Endothelial cell (in vitro differentiated cells): ENCODE data around the gene ZBTB20. TPM values are rescaled to one million over a fixed set of nuclear protein-coding genes. Genes with fewer than 3 reads are reported as not detected.
A peak's percentile ranks its signal among the peaks of the same experiment; 100 is the strongest.

Experiments used
- DNase-seq: peaks from one replicate; pipeline ENCODE4 v3.0.0; 2021; ENCODE audit warnings: low spot score
- H3K27ac Mint-ChIP-seq: one replicate; pipeline ENCODE4 v1.8.0; 2021; ENCODE audit warnings: mixed read lengths, inconsistent platforms; ENCODE audit not compliant: unreplicated experiment
- H3K27me3 Mint-ChIP-seq: one replicate; pipeline ENCODE4 v1.8.0; 2021; ENCODE audit warnings: mild to moderate bottlenecking, moderate library complexity, mixed read lengths, inconsistent platforms; ENCODE audit not compliant: unreplicated experiment
- H3K36me3 Mint-ChIP-seq: one replicate; pipeline ENCODE4 v1.8.0; 2021; ENCODE audit warnings: mild to moderate bottlenecking, low read depth, mixed read lengths, inconsistent platforms; ENCODE audit not compliant: unreplicated experiment
- H3K4me1 Mint-ChIP-seq: one replicate; pipeline ENCODE4 v1.8.0; 2021; ENCODE audit warnings: mild to moderate bottlenecking, mixed read lengths, inconsistent platforms; ENCODE audit not compliant: unreplicated experiment
- H3K4me3 Mint-ChIP-seq: one replicate; pipeline ENCODE4 v1.8.0; 2021; ENCODE audit warnings: mild to moderate bottlenecking, mixed read lengths, inconsistent platforms; ENCODE audit not compliant: unreplicated experiment
- H3K9me3 Mint-ChIP-seq: one replicate; pipeline ENCODE4 v1.8.0; 2021; ENCODE audit warnings: mixed read lengths, inconsistent platforms; ENCODE audit not compliant: unreplicated experiment
- total RNA-seq: library from RNA; stranded (reverse); fragmentation: NEBNext Ultra II Directional; extraction: Animal tissue kit (Norgen Biotek cat#: 25700); gene quantifications from one replicate; pipeline ENCODE4 v1.2.1, GENCODE V29; 2021; ENCODE audit not compliant: unreplicated experiment
- TF ChIP-seq, protein P1 (sequence below): fragments of 200-600 bp; sonication (generic); IDR thresholded peaks from one replicate; pipeline ENCODE4 v1.5.0; 2021; ENCODE audit warnings: antibody characterized with exemption; ENCODE audit not compliant: unreplicated experiment

ZBTB20 gene
- total RNA-seq, 1 donor from 2014 or later = 4.2 TPM

DNA sequence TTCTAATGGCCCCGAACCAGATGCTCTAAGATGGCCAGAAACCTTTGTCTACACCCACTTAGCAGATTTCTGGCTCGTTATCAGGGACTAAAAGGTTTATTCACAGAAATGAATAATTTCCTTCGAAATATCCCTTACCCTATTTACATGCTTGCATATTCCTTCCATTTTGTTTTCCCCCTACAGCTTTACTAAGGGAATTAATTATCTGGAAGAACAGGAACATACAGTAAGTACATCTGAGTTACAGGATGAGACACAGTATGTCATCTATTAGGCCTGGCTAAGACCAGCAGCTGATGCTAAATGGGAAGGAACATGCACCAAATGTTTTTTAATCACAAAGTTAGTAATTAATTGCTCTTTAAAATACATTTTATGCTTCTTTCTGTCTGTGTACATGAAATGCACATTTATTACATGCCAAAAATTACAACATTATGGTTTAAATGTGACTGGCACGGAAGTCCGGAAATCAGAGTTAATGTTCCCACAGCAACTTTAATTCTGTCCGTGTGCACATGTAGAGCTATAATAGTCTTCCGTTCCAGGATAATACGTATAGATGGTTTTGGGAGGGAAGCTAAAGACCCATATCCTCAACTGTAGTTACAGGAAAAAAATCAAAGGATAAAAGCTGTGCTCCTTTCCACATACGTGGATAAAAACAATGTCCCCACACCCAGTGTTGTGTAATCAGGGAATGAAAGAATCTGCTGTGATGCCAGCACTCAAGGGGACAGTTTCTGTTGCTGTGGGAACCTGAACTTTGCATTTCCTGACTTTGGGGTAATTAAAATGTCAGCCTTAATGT, 771.3 kb downstream of the ZBTB20 start:
- H3K36me3 Mint-ChIP-seq = no peaks in the 10 kb centered on the region
- H3K4me1 Mint-ChIP-seq = no peaks in the 10 kb centered on the region
- H3K9me3 Mint-ChIP-seq = no peaks in the 10 kb centered on the region
- DNase-seq = no peak
- H3K4me3 Mint-ChIP-seq = no peak overlapping the region
- no peak overlapping the region for H3K27ac Mint-ChIP-seq
- no peaks in the 10 kb centered on the region for H3K27me3 Mint-ChIP-seq
- TF ChIP-seq, protein P1, sequence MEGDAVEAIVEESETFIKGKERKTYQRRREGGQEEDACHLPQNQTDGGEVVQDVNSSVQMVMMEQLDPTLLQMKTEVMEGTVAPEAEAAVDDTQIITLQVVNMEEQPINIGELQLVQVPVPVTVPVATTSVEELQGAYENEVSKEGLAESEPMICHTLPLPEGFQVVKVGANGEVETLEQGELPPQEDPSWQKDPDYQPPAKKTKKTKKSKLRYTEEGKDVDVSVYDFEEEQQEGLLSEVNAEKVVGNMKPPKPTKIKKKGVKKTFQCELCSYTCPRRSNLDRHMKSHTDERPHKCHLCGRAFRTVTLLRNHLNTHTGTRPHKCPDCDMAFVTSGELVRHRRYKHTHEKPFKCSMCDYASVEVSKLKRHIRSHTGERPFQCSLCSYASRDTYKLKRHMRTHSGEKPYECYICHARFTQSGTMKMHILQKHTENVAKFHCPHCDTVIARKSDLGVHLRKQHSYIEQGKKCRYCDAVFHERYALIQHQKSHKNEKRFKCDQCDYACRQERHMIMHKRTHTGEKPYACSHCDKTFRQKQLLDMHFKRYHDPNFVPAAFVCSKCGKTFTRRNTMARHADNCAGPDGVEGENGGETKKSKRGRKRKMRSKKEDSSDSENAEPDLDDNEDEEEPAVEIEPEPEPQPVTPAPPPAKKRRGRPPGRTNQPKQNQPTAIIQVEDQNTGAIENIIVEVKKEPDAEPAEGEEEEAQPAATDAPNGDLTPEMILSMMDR = no peak

DNA sequence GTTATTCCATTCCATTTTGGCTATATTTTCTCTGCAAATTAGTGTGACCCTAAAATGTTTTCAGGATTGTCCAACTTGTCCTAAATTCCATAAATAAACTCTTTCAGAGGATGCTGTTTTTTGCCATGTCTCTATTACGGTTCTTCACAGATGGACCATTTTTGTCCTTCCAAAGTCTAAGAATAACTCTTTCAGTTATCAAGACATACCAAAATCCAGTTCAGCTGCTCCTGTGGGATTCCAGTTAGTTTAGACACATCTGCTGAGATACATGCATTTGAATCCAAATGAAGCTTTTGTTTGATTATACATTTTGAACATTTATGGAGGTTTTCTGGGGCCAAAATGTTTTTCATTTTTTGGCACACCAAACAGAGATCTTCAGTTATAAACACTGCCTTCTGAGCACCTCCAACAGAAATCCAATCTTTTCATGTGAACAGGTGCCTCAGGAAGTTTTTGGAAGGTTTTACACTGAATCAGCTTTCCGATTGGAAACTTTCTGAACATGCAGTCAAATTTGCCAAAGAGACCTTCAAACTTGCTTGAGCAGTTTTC, 772.6 kb downstream of the ZBTB20 start:
- H3K27ac Mint-ChIP-seq = no peak overlapping the region
- no peak for DNase-seq

DNA sequence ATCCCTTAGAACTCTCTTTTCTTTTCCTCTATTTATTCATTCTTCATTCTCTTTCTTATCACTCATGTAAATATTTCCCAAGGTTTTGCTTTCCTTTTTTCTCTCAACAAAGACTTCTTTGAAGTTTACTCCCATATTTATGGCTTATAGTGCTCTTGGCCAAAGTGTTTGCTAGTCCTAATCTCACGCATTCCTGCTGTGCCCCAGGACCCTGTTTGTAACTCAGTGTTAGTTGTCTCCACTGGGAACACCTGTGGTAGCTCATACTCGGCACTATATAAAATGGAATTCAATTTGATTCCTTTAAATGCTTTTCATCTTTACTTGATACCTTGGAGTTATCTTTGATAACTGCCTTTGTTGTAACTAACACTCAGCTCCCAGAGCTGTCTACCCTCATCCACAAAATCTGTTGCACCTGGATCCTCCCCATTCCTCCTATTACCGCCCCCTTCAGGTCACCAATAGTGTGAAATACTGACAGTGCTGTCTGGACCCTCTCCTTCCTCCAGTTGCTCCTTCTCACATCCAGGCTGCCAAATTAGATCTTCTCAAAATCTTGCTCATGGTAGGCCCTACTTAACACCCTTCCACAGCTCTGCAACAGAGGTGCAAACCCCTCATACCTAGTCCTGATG, 776.4 kb downstream of the ZBTB20 start:
- H3K4me1 Mint-ChIP-seq = no peaks in the 10 kb centered on the region
- no peak overlapping the region for H3K27ac Mint-ChIP-seq
- no peaks in the 10 kb centered on the region for H3K27me3 Mint-ChIP-seq
- TF ChIP-seq, protein P1 = peak; percentile 52
- no peak overlapping the region for H3K4me3 Mint-ChIP-seq
- H3K9me3 Mint-ChIP-seq = no peaks in the 10 kb centered on the region
- H3K36me3 Mint-ChIP-seq = no peaks in the 10 kb centered on the region
- DNase-seq = no peak

More for the DNA sequence above, 772.6 kb downstream of the ZBTB20 start:
- H3K36me3 Mint-ChIP-seq = no peaks in the 10 kb centered on the region
- no peak overlapping the region for H3K4me3 Mint-ChIP-seq
- no peaks in the 10 kb centered on the region for H3K9me3 Mint-ChIP-seq
- TF ChIP-seq, protein P1 = no peak
- no peaks in the 10 kb centered on the region for H3K4me1 Mint-ChIP-seq
- no peaks in the 10 kb centered on the region for H3K27me3 Mint-ChIP-seq

DNA sequence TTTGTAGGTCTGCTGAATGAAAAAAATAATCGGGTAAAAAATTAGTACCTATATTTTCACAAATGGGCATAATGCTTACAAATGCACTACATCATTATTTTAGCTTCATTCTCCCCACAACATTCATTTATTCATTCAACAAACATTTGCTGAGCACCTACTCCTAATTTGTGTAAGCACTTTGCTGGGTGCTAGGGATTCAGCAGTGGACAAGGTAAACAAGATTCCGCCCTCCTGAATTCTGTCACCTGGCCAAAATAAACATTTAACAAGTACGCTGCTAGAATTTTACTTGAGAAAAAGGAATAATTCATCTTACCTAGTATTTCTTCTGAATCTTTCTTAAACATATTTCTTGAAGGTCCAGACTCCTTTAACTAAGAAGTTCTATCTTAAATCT, 781.2 kb downstream of the ZBTB20 start:
- no peaks in the 10 kb centered on the region for H3K27me3 Mint-ChIP-seq
- H3K27ac Mint-ChIP-seq = no peak overlapping the region
- H3K9me3 Mint-ChIP-seq = no peaks in the 10 kb centered on the region
- H3K4me3 Mint-ChIP-seq = no peak overlapping the region
- H3K36me3 Mint-ChIP-seq = no peaks in the 10 kb centered on the region
- TF ChIP-seq, protein P1 = no peak
- no peak for DNase-seq
- peaks cover 3% of the 10 kb centered on the region for H3K4me1 Mint-ChIP-seq
